Measurements from ENCODE around the gene SPTLC3.

SPTLC3 gene

DNA sequence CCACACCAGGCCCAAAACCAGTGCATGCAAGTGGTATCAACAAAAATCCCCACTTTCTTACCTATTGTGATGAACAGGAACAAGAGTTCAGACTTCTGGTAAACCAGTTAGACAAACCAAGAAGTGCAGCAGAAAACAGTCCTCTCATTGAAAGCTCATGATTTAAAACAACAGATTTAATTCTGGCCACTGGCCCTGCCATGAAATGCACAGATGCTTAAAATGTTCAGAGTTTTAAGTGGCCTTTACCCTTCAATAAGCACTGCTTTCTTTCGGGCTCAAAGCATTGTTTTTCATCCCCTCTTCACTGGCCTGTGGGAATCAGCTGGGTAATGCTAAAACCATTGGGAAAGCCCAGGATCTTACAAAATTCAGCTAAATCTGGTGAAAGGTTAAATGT is 109.9 kb downstream of the SPTLC3 start:
- no peak for TF ChIP-seq TAF1 (IDR thresholded peaks at IDR 0.05; ENCODE audit: low read depth, low read length)
- no peak for TF ChIP-seq POLR2A (IDR thresholded peaks at IDR 0.05; ENCODE audit: low read depth, low read length)
- TF ChIP-seq PAX5 (IDR thresholded peaks at IDR 0.05; ENCODE audit: insufficient read depth, low read length, severe bottlenecking): no peak
- TF ChIP-seq POLR2AphosphoS5 (IDR thresholded peaks at IDR 0.05; ENCODE audit: low read depth, low read length): no peak
- no peak for FAIRE-seq
- no peak for DNase-seq (ENCODE audit: insufficient read length, low spot score)

DNA sequence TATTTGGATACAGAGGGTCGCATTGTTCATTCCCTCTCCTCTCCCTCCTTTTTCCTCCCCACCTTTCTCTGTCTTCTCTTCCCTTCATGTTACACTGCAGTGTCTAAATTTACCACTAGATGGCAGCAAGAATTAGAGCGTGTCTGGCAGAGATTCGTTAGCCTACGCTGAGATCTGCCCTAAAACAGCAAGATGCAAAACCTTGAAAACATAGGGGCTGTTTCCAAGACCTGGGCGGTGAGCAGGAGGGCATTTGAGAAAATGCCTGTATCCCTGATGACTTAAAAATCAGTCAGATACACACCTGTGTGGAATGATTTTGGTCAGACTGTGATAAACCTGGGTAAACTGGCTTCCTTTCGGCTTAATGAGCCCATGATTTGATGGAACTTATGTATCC is 110.8 kb downstream of the SPTLC3 start:
- DNase-seq (ENCODE audit: insufficient read length, low spot score) (no peak), FAIRE-seq (peak; percentile 82)
- TF ChIP-seq SPI1 (IDR thresholded peaks at IDR 0.05; ENCODE audit: low read depth, low read length) (no peak), POU2F2 (IDR thresholded peaks at IDR 0.05; ENCODE audit: low read depth, low read length) (no peak), POLR2AphosphoS5 (IDR thresholded peaks at IDR 0.05; ENCODE audit: low read depth, low read length) (no peak), POLR2A (IDR thresholded peaks at IDR 0.05; ENCODE audit: low read depth, low read length) (no peak)

DNA sequence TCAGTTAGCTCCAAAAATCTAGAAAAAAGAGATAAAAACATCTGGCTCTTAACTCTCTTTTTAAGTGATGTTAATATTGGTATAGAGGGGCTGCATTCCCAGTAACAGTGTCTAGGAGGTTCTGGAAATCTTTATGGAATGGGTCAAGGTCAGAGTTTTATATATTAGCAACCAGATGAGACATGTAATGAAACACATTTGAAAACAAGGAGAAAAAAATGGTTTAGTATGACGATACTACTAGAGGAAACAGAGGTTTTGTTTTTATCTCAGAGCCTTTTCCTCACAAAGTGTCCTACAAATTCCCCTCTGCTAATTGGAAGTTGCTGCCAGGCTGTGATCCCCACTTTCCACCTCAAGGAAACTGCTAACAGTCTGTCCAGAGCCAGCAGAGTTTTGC is 111.7 kb downstream of the SPTLC3 start:
- no peak for FAIRE-seq
- DNase-seq (ENCODE audit: insufficient read length, low spot score): no peak
- TF ChIP-seq PAX5 (IDR thresholded peaks at IDR 0.05; ENCODE audit: insufficient read depth, low read length, severe bottlenecking) (no peak), POLR2AphosphoS5 (IDR thresholded peaks at IDR 0.05; ENCODE audit: low read depth, low read length) (no peak), SPI1 (IDR thresholded peaks at IDR 0.05; ENCODE audit: low read depth, low read length) (no peak), TAF1 (IDR thresholded peaks at IDR 0.05; ENCODE audit: low read depth, low read length) (no peak), POU2F2 (IDR thresholded peaks at IDR 0.05; ENCODE audit: low read depth, low read length) (no peak), POLR2A (IDR thresholded peaks at IDR 0.05; ENCODE audit: low read depth, low read length) (no peak)

DNA sequence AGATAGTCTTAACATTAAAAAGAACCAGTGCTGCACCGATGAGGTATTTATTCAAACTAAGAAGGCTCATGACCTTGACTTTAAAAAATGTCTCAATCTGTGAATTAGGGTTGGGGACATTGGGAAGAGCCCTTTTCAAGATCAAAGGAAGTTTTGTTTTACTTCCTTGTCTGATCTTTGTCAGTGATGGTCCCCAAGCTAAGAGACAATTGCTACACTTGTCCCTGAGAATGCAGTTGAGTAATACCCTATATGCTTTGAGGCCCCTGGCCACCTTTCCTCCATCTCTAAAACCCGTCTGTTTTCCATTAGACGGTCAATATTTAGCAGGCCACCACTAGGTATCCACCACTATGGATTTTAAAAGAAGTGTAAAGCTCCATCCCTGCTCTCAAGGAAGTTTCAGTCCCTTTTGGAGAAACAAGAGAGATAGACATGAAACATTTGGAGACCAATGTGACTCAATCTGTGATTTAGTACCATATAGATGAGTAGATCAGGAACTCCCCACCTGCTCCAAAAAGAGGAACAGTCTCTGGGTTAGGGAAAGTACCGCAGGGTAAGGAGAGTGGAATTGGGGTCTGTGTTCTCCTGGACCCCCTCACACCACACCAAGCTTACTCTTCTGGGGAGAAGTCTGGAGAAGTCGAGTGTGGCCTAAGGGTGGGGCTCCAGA is 113.2 kb downstream of the SPTLC3 start:
- no peak for FAIRE-seq
- DNase-seq (ENCODE audit: insufficient read length, low spot score): no peak
- peak; percentile 99 for TF ChIP-seq SPI1 (IDR thresholded peaks at IDR 0.05; ENCODE audit: low read depth, low read length)
- no peak for TF ChIP-seq TAF1 (IDR thresholded peaks at IDR 0.05; ENCODE audit: low read depth, low read length)

- TF ChIP-seq POU2F2 (IDR thresholded peaks at IDR 0.05; ENCODE audit: low read depth, low read length): no peak
- no peak for TF ChIP-seq POLR2AphosphoS5 (IDR thresholded peaks at IDR 0.05; ENCODE audit: low read depth, low read length)
- TF ChIP-seq PAX5 (IDR thresholded peaks at IDR 0.05; ENCODE audit: insufficient read depth, low read length, severe bottlenecking): no peak
- no peak for TF ChIP-seq POLR2A (IDR thresholded peaks at IDR 0.05; ENCODE audit: low read depth, low read length)
- TF ChIP-seq TAF1 (IDR thresholded peaks at IDR 0.05; ENCODE audit: low read depth, low read length): no peak
- TF ChIP-seq SPI1 (IDR thresholded peaks at IDR 0.05; ENCODE audit: low read depth, low read length): no peak
- FAIRE-seq (no peak), DNase-seq (ENCODE audit: insufficient read length, low spot score) (no peak)
Observed at GRCh38 chr20:13125486-13125885, 116.7 kb downstream of the SPTLC3 start.

- FAIRE-seq (no peak), DNase-seq (ENCODE audit: insufficient read length, low spot score) (no peak)
- TF ChIP-seq POLR2A (IDR thresholded peaks at IDR 0.05; ENCODE audit: low read depth, low read length): no peak
- no peak for TF ChIP-seq SPI1 (IDR thresholded peaks at IDR 0.05; ENCODE audit: low read depth, low read length)
- TF ChIP-seq POU2F2 (IDR thresholded peaks at IDR 0.05; ENCODE audit: low read depth, low read length): no peak
- no peak for TF ChIP-seq PAX5 (IDR thresholded peaks at IDR 0.05; ENCODE audit: insufficient read depth, low read length, severe bottlenecking)
- TF ChIP-seq TAF1 (IDR thresholded peaks at IDR 0.05; ENCODE audit: low read depth, low read length): no peak
- no peak for TF ChIP-seq POLR2AphosphoS5 (IDR thresholded peaks at IDR 0.05; ENCODE audit: low read depth, low read length)
Observed at GRCh38 chr20:13128173-13128572, 119.4 kb downstream of the SPTLC3 start.

DNA sequence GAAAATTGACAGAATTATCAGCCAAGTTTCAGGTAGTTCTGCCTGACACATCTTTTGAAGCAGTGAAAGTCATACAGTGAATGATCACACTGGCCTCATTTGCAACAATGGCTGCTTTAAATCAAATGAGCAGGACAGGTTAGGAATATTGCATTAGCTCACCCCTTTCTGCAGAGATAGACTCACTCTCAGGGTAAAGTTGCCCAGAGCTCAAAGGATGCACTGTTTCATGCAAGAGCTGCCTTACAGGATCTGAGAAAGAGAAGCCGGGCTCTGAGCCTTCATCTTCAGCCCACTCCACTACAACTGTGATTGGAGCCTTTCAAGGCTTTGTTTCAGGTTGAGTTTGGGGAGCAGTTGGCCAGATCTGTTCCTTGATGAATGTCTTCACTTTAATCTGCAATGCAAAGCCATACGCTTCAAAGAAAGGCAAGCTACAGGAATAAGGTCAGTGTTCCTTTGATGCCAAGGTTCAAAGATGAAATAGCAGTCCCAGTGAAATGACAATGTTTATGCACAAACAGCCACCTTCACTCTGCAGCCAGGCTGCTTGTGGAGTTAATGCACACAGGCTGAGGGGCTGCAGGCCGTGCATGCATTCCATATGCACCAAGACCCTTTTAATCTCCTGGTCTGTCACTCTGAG is 121.4 kb downstream of the SPTLC3 start:
- DNase-seq (ENCODE audit: insufficient read length, low spot score) (no peak), FAIRE-seq (no peak)
- TF ChIP-seq TAF1 (IDR thresholded peaks at IDR 0.05; ENCODE audit: low read depth, low read length) (no peak), PAX5 (IDR thresholded peaks at IDR 0.05; ENCODE audit: insufficient read depth, low read length, severe bottlenecking) (no peak), POU2F2 (IDR thresholded peaks at IDR 0.05; ENCODE audit: low read depth, low read length) (no peak), POLR2AphosphoS5 (IDR thresholded peaks at IDR 0.05; ENCODE audit: low read depth, low read length) (no peak), POLR2A (IDR thresholded peaks at IDR 0.05; ENCODE audit: low read depth, low read length) (no peak), SPI1 (IDR thresholded peaks at IDR 0.05; ENCODE audit: low read depth, low read length) (no peak)

- no peak for FAIRE-seq
- TF ChIP-seq SPI1 (IDR thresholded peaks at IDR 0.05; ENCODE audit: low read depth, low read length) (no peak), TAF1 (IDR thresholded peaks at IDR 0.05; ENCODE audit: low read depth, low read length) (no peak), POLR2AphosphoS5 (IDR thresholded peaks at IDR 0.05; ENCODE audit: low read depth, low read length) (no peak), PAX5 (IDR thresholded peaks at IDR 0.05; ENCODE audit: insufficient read depth, low read length, severe bottlenecking) (no peak), POU2F2 (IDR thresholded peaks at IDR 0.05; ENCODE audit: low read depth, low read length) (no peak)
- no peak for DNase-seq (ENCODE audit: insufficient read length, low spot score)
Observed at GRCh38 chr20:13130707-13131103, 121.9 kb downstream of the SPTLC3 start.

DNA sequence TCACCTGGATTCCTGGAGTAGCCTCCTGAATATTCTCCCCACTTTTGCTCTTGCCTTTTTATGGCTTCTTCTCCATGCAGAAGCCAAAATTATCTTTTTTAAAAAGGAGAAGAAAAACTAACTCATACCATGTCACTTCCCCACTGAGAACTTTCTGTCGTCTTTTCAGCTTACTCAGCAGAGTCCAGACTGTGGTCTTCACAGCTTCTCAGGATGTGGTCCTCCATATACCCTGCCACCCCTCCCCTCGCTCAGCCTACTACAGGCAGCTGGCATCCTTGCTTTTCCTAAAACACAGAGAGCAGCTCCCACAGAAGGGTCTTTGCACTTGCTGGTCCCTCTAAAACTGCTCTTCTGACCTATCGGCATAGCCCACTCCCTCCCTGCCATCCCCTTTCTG is 122.9 kb downstream of the SPTLC3 start:
- FAIRE-seq: no peak
- no peak for DNase-seq (ENCODE audit: insufficient read length, low spot score)
- no peak for TF ChIP-seq SPI1 (IDR thresholded peaks at IDR 0.05; ENCODE audit: low read depth, low read length)

DNA sequence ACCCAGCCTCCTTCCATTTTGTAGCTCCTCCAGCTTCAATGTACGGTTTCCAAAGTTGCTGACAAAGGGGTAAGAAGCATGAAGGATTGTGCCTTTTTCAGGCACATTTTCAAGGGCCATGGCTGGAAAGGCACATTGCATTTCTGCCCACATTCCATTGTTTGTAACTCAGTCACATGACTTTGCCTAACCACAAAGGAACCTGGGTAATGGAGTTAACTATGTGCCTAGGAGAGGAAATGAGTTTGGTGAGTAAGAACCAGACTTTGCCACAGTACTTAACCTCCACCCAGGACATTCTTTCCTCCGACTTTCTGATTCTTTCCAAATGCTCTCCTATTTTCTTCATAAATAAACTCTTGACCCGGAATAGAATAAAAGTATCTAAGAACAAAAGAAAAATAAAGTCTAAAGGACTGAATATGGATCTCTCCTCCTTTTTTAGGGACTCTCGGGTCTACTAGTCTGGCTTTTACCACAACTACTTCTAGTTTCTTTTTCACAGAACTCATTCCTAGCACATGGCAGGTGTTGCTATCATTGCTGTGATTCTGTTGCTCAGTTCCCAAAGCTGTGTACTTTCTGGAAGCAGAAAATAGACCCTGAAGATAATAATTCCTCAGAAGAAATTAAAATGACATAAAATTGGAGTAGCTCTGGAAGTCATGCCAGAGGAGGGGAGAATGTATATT is 130.8 kb downstream of the SPTLC3 start:
- FAIRE-seq (no peak), DNase-seq (ENCODE audit: insufficient read length, low spot score) (no peak)
- TF ChIP-seq POLR2AphosphoS5 (IDR thresholded peaks at IDR 0.05; ENCODE audit: low read depth, low read length) (no peak), POLR2A (IDR thresholded peaks at IDR 0.05; ENCODE audit: low read depth, low read length) (no peak), SPI1 (IDR thresholded peaks at IDR 0.05; ENCODE audit: low read depth, low read length) (no peak), TAF1 (IDR thresholded peaks at IDR 0.05; ENCODE audit: low read depth, low read length) (no peak), POU2F2 (IDR thresholded peaks at IDR 0.05; ENCODE audit: low read depth, low read length) (no peak), PAX5 (IDR thresholded peaks at IDR 0.05; ENCODE audit: insufficient read depth, low read length, severe bottlenecking) (no peak)
